Measurements from ENCODE around the gene MFNG. TPM values are rescaled to one million over a fixed set of nuclear protein-coding genes. Genes with fewer than 3 reads are reported as not detected.
"Not testable (repeated sequence)": the region's sequence is repeated elsewhere in the genome, so short reads cannot be mapped to it uniquely, and the experiment has no call there.

Gene MFNG
- total RNA-seq, 2 donors from 2014 or later, result 4.4 to 7.3 TPM

- no peak overlapping the region for H3K27ac ChIP-seq
- no peak for TF ChIP-seq CTCF (IDR thresholded peaks at IDR 0.05)
- no peak for TF ChIP-seq POLR2A (IDR thresholded peaks at IDR 0.05)
- DNase-seq (ENCODE audit: low spot score), result no peak
- H3K9me3 ChIP-seq, result no peaks in the 10 kb centered on the region
- 88% methylated on average over 9 of the region's 9 CpGs for WGBS
- no peak overlapping the region for H3K4me3 ChIP-seq
- no peaks in the 10 kb centered on the region for H3K27me3 ChIP-seq (replicated peaks; ENCODE audit: insufficient read depth)
- intact Hi-C loops (cut with DNase I), result no loop called here
- H3K36me3 ChIP-seq, result no peaks in the 10 kb centered on the region
- H3K4me1 ChIP-seq (replicated peaks), result no peaks in the 10 kb centered on the region
These were observed 14.3 kb downstream of the MFNG start for GRCh38 chr22:37471727-37472417.

- intact Hi-C loops (cut with DNase I), result no loop called here
These were observed 16.1 kb downstream of the MFNG start for GRCh38 chr22:37470087-37470445.

DNA sequence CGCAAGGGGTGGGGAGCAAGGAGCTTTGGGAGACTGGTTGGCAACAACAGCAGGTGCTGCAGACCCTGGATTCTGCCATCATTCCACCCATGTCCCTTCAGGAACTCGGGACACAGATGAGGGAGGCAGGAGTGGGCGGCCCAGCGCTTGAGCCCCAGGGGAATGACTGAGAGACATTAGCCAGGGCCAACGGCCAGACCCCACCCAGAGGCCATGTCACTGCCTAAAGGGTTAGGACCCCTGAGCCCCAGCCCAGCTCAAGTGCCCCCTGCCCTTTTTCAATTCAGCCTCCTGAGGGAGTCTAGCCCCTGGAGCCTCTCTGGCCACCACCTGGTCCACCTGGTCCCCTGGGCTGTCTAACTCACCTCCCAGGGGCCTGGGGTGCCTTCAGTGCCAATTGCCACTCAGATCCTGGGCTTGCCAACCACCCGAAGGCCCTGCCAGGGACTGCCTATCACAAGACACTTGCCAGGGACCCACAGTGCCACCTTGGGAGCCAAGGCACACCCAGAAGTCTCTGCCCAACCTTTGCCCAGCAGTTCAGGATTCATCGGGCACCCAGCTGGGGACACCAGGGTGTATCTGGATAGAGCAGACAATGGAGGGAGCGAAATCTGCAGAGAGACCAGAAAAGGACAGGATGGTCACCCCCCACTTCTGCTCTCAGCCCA, 16.6 kb downstream of the MFNG start:
- Histone ChIP-seq H3K4me1 (replicated peaks) (no peaks in the 10 kb centered on the region), H3K4me3 (no peak overlapping the region), H3K27ac (no peak overlapping the region), H3K27me3 (replicated peaks; ENCODE audit: insufficient read depth) (no peaks in the 10 kb centered on the region), H3K36me3 (no peaks in the 10 kb centered on the region), H3K9me3 (no peaks in the 10 kb centered on the region)
- WGBS, result 81% methylated on average over 7 of the region's 8 CpGs
- TF ChIP-seq POLR2AphosphoS5 (IDR thresholded peaks at IDR 0.05) (no peak), POLR2A (IDR thresholded peaks at IDR 0.05) (no peak), CTCF (IDR thresholded peaks at IDR 0.05) (no peak)
- intact Hi-C loops (cut with DNase I), result no loop called here
- DNase-seq (ENCODE audit: low spot score), result no peak

More at GRCh38 chr22:37470087-37470445, 16.1 kb downstream of the MFNG start:
- Histone ChIP-seq H3K36me3 (no peaks in the 10 kb centered on the region), H3K4me3 (no peak overlapping the region), H3K9me3 (no peaks in the 10 kb centered on the region), H3K4me1 (replicated peaks) (no peaks in the 10 kb centered on the region), H3K27me3 (replicated peaks; ENCODE audit: insufficient read depth) (no peaks in the 10 kb centered on the region), H3K27ac (no peak overlapping the region)
- no peak for DNase-seq (ENCODE audit: low spot score)
- WGBS, result 68% methylated on average over 5 of the region's 5 CpGs
- TF ChIP-seq POLR2A (IDR thresholded peaks at IDR 0.05), result no peak

GRCh38 chr22:37468201-37468695, 17.9 kb downstream of the MFNG start:
- H3K4me3 ChIP-seq; H3K27ac ChIP-seq; DNase-seq (ENCODE audit: low spot score); H3K9me3 ChIP-seq; H3K36me3 ChIP-seq; H3K4me1 ChIP-seq (replicated peaks); H3K27me3 ChIP-seq (replicated peaks; ENCODE audit: insufficient read depth); intact Hi-C loops (cut with DNase I): not testable (repeated sequence)
- 94% methylated on average over 14 of the region's 14 CpGs for WGBS

DNA sequence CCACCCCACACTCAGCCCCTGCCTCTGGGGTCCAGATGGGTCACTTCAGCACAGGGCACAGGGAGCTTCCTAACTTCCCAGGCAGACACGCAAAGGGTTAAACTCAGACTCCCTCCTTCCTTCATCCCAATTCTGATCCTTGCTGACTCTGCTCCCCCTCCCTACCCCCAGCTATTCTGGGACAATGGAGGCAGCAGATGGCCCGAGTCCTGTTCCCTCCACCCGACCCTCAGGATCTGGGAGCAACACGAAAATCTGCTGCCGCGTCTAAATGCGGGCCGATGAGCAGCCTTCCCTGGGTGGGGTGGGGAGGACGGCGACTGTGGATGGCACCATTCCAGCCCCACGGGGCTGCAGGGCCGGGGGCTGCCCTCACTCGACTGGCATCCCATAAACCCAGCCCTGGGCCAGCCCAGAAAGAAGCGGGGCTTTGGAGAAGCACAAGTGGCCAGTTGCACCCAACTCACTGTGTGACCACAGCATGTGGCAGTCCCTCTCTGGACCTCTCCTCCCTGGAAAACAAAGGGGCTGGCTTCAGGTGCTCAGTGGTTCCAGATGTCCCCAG, 18.7 kb downstream of the MFNG start:
- no peaks in the 10 kb centered on the region for H3K9me3 ChIP-seq
- H3K4me1 ChIP-seq (replicated peaks), result no peaks in the 10 kb centered on the region
- 36% methylated on average over 14 of the region's 14 CpGs for WGBS
- no peak overlapping the region for H3K4me3 ChIP-seq
- DNase-seq (ENCODE audit: low spot score), result no peak
- intact Hi-C loops (cut with DNase I), result no loop called here
- no peak overlapping the region for H3K27ac ChIP-seq
- no peak for TF ChIP-seq POLR2A (IDR thresholded peaks at IDR 0.05)
- TF ChIP-seq CTCF (IDR thresholded peaks at IDR 0.05), result no peak
- TF ChIP-seq POLR2AphosphoS5 (IDR thresholded peaks at IDR 0.05), result no peak
- H3K27me3 ChIP-seq (replicated peaks; ENCODE audit: insufficient read depth), result no peaks in the 10 kb centered on the region
- no peaks in the 10 kb centered on the region for H3K36me3 ChIP-seq

All from prostate gland (tissue), 2 donors.